Suprapubic skin (tissue), 4 donors: ENCODE measurements around the gene SLC12A1. TPM values are rescaled to one million over a fixed set of nuclear protein-coding genes. Genes with fewer than 3 reads are reported as not detected.

Experiments
- DNase-seq, 2 donors: peaks; one replicate each; pipeline ENCODE4 v3.0.0-alpha.2; 2019; ENCODE audit warnings: low spot score in 2 of 2
- H3K27ac ChIP-seq: fragments of 200-600 bp; sonication (generic); one replicate; pipeline ENCODE4 v1.5.1; 2019
- H3K27me3 ChIP-seq: fragments of 200-600 bp; sonication (generic); one replicate; pipeline ENCODE4 v1.5.1; 2019
- H3K36me3 ChIP-seq: fragments of 200-600 bp; sonication (generic); one replicate; pipeline ENCODE4 v1.5.1; 2019
- H3K4me1 ChIP-seq: fragments of 200-600 bp; sonication (generic); one replicate; pipeline ENCODE4 v1.5.1; 2019
- H3K4me3 ChIP-seq: fragments of 200-600 bp; sonication (generic); one replicate; pipeline ENCODE4 v1.5.1; 2019; ENCODE audit warnings: mild to moderate bottlenecking
- H3K9me3 ChIP-seq: fragments of 200-600 bp; sonication (generic); one replicate; pipeline ENCODE4 v1.5.1; 2019
- EP300 ChIP-seq: sonication (generic); formaldehyde crosslinking; IDR thresholded peaks from one replicate; pipeline ENCODE4 v1.6.1; 2017; ENCODE audit warnings: antibody characterized with exemption
- POLR2A ChIP-seq, 2 donors: fragments of 450-650 bp; IDR thresholded peaks; one replicate each; pipeline ENCODE4 v1.6.1; 2017; ENCODE audit warnings: antibody characterized with exemption in 2 of 2, mild to moderate bottlenecking in 2 of 2, moderate library complexity in 2 of 2
- POLR2AphosphoS5 ChIP-seq, 3 donors: sonication (generic); formaldehyde crosslinking; IDR thresholded peaks; one replicate each; pipeline ENCODE4 v1.6.1; 2017; ENCODE audit warnings: antibody characterized with exemption in 3 of 3
- WGBS: methylation state at CpG from one replicate; pipeline ENCODE4 v1.1.5; 2018; 5-methylcytosine and 5-hydroxymethylcytosine counted together
- total RNA-seq, 4 donors: library from RNA; depleted of rRNA; stranded (reverse); fragments of >200 nt; gene quantifications; one replicate each; pipeline ENCODE4 v1.1.0, GENCODE V29; 2016
- TF ChIP-seq, protein P1 (sequence below), 2 donors: fragments of 200-600 bp in 1 of 2; fragments of 450-650 bp in 1 of 2; sonication (generic) in 1 of 2; IDR thresholded peaks; one replicate each; pipeline ENCODE4 v1.5.1; 2016 to 2019; ENCODE audit warnings: antibody characterized with exemption in 2 of 2, mild to moderate bottlenecking in 1 of 2, moderate library complexity in 1 of 2

The SLC12A1 gene
- total RNA-seq, 4 donors from 2014 or later = not detected

GRCh38 chr15:48253172-48253571 is 47.1 kb downstream of the SLC12A1 start:
- TF ChIP-seq POLR2A (IDR thresholded peaks at IDR 0.05) (no peak), EP300 (no peak), POLR2AphosphoS5 (IDR thresholded peaks at IDR 0.05) (no peak)
- TF ChIP-seq, protein P1, sequence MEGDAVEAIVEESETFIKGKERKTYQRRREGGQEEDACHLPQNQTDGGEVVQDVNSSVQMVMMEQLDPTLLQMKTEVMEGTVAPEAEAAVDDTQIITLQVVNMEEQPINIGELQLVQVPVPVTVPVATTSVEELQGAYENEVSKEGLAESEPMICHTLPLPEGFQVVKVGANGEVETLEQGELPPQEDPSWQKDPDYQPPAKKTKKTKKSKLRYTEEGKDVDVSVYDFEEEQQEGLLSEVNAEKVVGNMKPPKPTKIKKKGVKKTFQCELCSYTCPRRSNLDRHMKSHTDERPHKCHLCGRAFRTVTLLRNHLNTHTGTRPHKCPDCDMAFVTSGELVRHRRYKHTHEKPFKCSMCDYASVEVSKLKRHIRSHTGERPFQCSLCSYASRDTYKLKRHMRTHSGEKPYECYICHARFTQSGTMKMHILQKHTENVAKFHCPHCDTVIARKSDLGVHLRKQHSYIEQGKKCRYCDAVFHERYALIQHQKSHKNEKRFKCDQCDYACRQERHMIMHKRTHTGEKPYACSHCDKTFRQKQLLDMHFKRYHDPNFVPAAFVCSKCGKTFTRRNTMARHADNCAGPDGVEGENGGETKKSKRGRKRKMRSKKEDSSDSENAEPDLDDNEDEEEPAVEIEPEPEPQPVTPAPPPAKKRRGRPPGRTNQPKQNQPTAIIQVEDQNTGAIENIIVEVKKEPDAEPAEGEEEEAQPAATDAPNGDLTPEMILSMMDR (IDR thresholded peaks at IDR 0.05) = no peak
- Histone ChIP-seq H3K4me1 (no peaks in the 10 kb centered on the region), H3K4me3 (no peak overlapping the region), H3K27me3 (no peaks in the 10 kb centered on the region), H3K36me3 (no peaks in the 10 kb centered on the region), H3K9me3 (no peaks in the 10 kb centered on the region), H3K27ac (no peak overlapping the region)
- no peak for DNase-seq
- 27% methylated on average over 4 of the region's 4 CpGs for WGBS

DNA sequence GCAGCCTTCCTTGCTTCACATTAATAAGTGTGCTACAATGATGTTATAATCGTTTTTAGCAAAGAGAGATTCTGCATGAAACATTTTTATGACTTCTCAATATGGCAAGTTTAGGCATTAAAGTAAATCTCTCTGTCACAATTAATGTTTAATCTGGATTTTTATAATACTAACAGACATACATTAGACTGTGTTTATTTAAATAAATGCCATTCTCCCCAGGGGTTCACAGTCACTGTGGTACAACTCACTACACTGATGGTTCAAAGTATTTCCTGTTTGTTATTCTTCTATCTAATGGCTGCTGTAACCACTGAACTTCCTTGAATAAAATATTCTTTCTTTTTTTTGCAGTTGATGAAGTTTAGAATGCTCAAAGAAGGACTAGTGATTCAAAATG is 59.0 kb downstream of the SLC12A1 start:
- H3K36me3 ChIP-seq = no peaks in the 10 kb centered on the region
- H3K9me3 ChIP-seq = no peaks in the 10 kb centered on the region
- TF ChIP-seq EP300 = no peak
- TF ChIP-seq POLR2AphosphoS5 (IDR thresholded peaks at IDR 0.05) = no peak
- no peak for TF ChIP-seq POLR2A (IDR thresholded peaks at IDR 0.05)
- TF ChIP-seq, protein P1 (IDR thresholded peaks at IDR 0.05) = no peak
- no peak overlapping the region for H3K27ac ChIP-seq
- H3K4me1 ChIP-seq = no peaks in the 10 kb centered on the region
- no peak for DNase-seq
- H3K27me3 ChIP-seq = peaks cover 4% of the 10 kb centered on the region
- 47% methylated on average over 1 of the region's 1 CpG for WGBS
- H3K4me3 ChIP-seq = no peak overlapping the region

- Histone ChIP-seq H3K27me3 (peaks cover 4% of the 10 kb centered on the region), H3K27ac (no peak overlapping the region), H3K36me3 (no peaks in the 10 kb centered on the region), H3K4me1 (no peaks in the 10 kb centered on the region), H3K9me3 (no peaks in the 10 kb centered on the region), H3K4me3 (no peak overlapping the region)
- WGBS = 54% methylated on average over 4 of the region's 4 CpGs
- TF ChIP-seq POLR2A (IDR thresholded peaks at IDR 0.05) = no peak
- no peak for TF ChIP-seq EP300
- no peak for TF ChIP-seq POLR2AphosphoS5 (IDR thresholded peaks at IDR 0.05)
- no peak for DNase-seq
Measured at GRCh38 chr15:48266024-48266689, 60.1 kb downstream of the SLC12A1 start.

DNA sequence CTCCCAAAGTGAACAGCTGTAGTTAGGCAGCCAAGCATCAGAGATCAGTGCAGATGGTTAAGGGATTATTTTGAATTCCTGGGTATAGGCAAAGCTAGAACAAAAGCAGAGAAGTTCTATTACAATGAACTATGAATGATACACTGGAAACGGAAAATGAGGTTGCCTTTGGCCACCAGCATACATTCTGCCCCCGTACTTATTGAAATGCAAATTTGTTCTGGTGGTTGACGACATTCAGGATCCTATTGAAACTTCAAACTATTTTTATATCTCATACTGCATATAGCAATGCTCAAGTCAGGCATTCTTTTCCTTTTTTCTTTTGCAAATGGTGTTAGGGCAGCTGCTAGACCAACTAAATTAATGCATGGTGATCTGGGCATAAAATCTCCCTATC is 61.7 kb downstream of the SLC12A1 start:
- 72% methylated on average over 3 of the region's 3 CpGs for WGBS
- H3K4me1 ChIP-seq = no peaks in the 10 kb centered on the region
- no peak overlapping the region for H3K27ac ChIP-seq
- no peaks in the 10 kb centered on the region for H3K9me3 ChIP-seq
- no peaks in the 10 kb centered on the region for H3K36me3 ChIP-seq
- H3K27me3 ChIP-seq = peaks cover 4% of the 10 kb centered on the region
- H3K4me3 ChIP-seq = no peak overlapping the region
- DNase-seq = no peak
- TF ChIP-seq POLR2A (IDR thresholded peaks at IDR 0.05) = no peak
- TF ChIP-seq, protein P1 (IDR thresholded peaks at IDR 0.05) = no peak
- no peak for TF ChIP-seq POLR2AphosphoS5 (IDR thresholded peaks at IDR 0.05)
- TF ChIP-seq EP300 = no peak

DNA sequence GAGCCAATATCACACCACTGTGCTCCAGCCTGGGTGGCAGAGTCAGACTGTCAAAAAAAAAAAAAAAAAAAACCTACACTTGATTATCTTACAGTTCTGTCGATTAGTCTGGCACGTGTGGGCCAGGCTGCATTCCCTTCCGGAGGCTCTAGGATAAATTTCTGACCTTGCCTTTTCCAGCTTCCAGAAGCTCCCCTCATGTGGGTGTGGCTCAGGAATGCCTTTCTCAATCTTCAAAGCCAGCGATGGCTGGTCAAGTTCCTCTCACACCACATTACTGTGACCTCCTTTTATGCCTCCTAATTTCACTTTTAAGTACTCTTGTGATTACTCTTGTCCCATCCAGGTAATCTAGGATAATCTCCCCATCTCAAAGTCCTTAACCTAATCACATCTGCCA is 66.9 kb downstream of the SLC12A1 start:
- H3K36me3 ChIP-seq = no peaks in the 10 kb centered on the region
- DNase-seq = no peak
- H3K9me3 ChIP-seq = no peaks in the 10 kb centered on the region
- no peaks in the 10 kb centered on the region for H3K4me1 ChIP-seq
- 74% methylated on average over 4 of the region's 4 CpGs for WGBS
- no peak for TF ChIP-seq POLR2AphosphoS5 (IDR thresholded peaks at IDR 0.05)
- no peak for TF ChIP-seq EP300
- TF ChIP-seq POLR2A (IDR thresholded peaks at IDR 0.05) = no peak
- TF ChIP-seq, protein P1 (IDR thresholded peaks at IDR 0.05) = no peak
- no peak overlapping the region for H3K4me3 ChIP-seq
- H3K27ac ChIP-seq = no peak overlapping the region
- H3K27me3 ChIP-seq = no peaks in the 10 kb centered on the region

GRCh38 chr15:48278666-48279065 is 72.6 kb downstream of the SLC12A1 start:
- Histone ChIP-seq H3K27ac (no peak overlapping the region), H3K4me3 (no peak overlapping the region), H3K4me1 (no peaks in the 10 kb centered on the region), H3K9me3 (no peaks in the 10 kb centered on the region), H3K27me3 (no peaks in the 10 kb centered on the region), H3K36me3 (no peaks in the 10 kb centered on the region)
- TF ChIP-seq POLR2A (IDR thresholded peaks at IDR 0.05) (no peak), POLR2AphosphoS5 (IDR thresholded peaks at IDR 0.05) (no peak), EP300 (no peak)
- TF ChIP-seq, protein P1 (IDR thresholded peaks at IDR 0.05) = no peak
- no peak for DNase-seq
